T-helper 2 cell treated with Interferon-gamma antibody and Interleukin-4, amounts not matched to agents 5 μg/mL and 100 μg/mL, for 36 hours (primary cell): ENCODE results near the gene RSPO3.
"Not testable (repeated sequence)": the region's sequence is repeated elsewhere in the genome, so short reads cannot be mapped to it uniquely, and the experiment has no call there.

ENCODE experiments used
- DNase-seq: peaks from one replicate; pipeline ENCODE4 v3.0.0; 2021; ENCODE audit warnings: low spot score
- H3K27ac Mint-ChIP-seq: one replicate; pipeline ENCODE4 v1.8.0; 2021; ENCODE audit warnings: mild to moderate bottlenecking, mixed read lengths
- H3K27me3 Mint-ChIP-seq: one replicate; pipeline ENCODE4 v1.8.0; 2021; ENCODE audit warnings: low read depth, mixed read lengths
- H3K36me3 Mint-ChIP-seq: one replicate; pipeline ENCODE4 v1.8.0; 2021; ENCODE audit warnings: low read depth, mixed read lengths
- H3K4me1 Mint-ChIP-seq: one replicate; pipeline ENCODE4 v1.8.0; 2021; ENCODE audit warnings: low read depth, mixed read lengths
- H3K4me3 Mint-ChIP-seq: one replicate; pipeline ENCODE4 v1.8.0; 2022; ENCODE audit warnings: mild to moderate bottlenecking, moderate library complexity, mixed read lengths
- H3K9me3 Mint-ChIP-seq: one replicate; pipeline ENCODE4 v1.8.0; 2021; ENCODE audit warnings: mixed read lengths

RSPO3 gene

DNA sequence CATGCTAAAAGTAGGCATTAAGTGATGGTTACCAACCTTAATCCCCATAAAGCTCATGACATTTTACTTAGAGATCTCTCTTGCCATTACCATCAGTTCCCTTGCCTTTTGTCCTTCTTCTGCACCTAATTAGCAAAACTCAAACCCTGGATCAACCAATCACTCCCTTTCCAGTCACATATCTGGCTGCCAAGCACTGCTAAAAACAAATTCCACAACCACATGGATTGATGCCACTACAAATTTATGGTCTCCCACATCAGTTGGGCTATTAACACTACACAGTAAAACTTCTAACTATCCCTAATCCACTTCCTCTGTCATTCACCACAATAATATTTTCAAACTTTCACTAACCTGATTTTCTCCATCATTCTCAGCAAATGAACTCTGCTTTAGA, 93.9 kb downstream of the RSPO3 start:
- H3K4me1 Mint-ChIP-seq, result no peaks in the 10 kb centered on the region
- peaks cover 13% of the 10 kb centered on the region for H3K27me3 Mint-ChIP-seq
- H3K36me3 Mint-ChIP-seq, result no peaks in the 10 kb centered on the region
- no peak for DNase-seq
- no peak overlapping the region for H3K4me3 Mint-ChIP-seq
- no peak overlapping the region for H3K27ac Mint-ChIP-seq
- H3K9me3 Mint-ChIP-seq, result no peaks in the 10 kb centered on the region

DNA sequence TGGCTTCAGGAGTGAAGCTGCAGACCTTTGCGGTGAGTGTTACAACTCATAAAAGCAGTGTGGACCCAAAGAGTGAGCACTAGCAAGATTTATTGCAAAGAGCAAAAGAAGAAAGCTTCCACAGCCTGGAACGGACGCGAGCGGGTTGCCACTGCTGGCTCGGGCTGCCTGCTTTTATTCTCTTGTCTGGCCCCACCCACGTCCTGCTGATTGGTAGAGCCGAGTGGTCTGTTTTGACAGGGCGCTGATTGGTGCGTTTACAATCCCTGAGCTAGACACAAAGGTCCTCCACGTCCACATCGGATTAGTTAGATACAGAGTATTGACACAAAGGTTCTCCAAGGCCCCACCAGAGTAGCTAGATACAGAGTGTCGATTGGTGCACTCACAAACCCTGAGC, 95.6 kb downstream of the RSPO3 start:
- not testable (repeated sequence) for H3K27ac Mint-ChIP-seq, H3K36me3 Mint-ChIP-seq, H3K27me3 Mint-ChIP-seq, H3K9me3 Mint-ChIP-seq, H3K4me3 Mint-ChIP-seq, DNase-seq, H3K4me1 Mint-ChIP-seq

DNA sequence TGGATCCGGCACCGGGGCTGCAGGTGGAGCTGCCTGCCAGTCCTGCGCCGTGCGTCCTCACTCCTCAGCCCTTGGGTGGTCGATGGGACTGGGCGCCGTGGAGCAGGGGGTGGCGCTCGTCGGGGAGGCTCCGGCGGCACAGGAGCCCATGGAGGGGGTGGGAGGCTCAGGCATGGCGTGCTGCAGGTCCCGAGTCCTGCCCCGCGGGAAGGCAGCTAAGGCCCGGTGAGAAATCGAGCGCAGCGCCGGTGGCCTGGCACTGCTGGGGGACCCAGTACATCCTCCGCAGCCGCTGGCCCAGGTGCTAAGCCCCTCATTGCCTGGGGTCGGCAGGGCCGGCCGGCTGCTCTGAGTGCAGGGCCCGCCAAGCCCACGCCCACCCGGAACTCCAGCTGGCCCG, 96.1 kb downstream of the RSPO3 start:
- not testable (repeated sequence) for H3K27me3 Mint-ChIP-seq, H3K4me1 Mint-ChIP-seq, H3K36me3 Mint-ChIP-seq, H3K4me3 Mint-ChIP-seq, DNase-seq, H3K9me3 Mint-ChIP-seq, H3K27ac Mint-ChIP-seq

DNA sequence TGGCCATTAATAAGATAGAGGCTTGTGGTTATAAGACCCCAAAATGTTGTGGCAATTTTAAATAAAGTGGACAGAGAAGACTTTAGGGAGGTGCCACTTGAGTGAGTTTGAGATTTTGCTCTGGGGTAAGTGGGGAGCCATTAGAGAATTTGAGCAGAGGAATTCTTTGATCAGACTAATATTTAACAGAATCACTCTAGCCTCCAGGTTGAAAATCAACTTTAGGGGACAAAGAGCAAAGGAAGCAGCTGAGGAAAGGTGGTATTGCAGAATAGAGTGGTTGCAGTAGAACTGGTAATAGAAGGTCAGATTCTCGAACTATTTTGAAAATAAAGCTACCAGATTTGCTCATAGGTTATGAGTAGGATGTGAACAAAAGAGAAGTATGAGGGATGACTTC, 97.5 kb downstream of the RSPO3 start:
- peaks cover 4% of the 10 kb centered on the region for H3K27me3 Mint-ChIP-seq
- no peak overlapping the region for H3K4me3 Mint-ChIP-seq
- no peak for DNase-seq
- H3K4me1 Mint-ChIP-seq, result no peaks in the 10 kb centered on the region
- H3K9me3 Mint-ChIP-seq, result no peaks in the 10 kb centered on the region
- H3K36me3 Mint-ChIP-seq, result no peaks in the 10 kb centered on the region
- no peak overlapping the region for H3K27ac Mint-ChIP-seq

DNA sequence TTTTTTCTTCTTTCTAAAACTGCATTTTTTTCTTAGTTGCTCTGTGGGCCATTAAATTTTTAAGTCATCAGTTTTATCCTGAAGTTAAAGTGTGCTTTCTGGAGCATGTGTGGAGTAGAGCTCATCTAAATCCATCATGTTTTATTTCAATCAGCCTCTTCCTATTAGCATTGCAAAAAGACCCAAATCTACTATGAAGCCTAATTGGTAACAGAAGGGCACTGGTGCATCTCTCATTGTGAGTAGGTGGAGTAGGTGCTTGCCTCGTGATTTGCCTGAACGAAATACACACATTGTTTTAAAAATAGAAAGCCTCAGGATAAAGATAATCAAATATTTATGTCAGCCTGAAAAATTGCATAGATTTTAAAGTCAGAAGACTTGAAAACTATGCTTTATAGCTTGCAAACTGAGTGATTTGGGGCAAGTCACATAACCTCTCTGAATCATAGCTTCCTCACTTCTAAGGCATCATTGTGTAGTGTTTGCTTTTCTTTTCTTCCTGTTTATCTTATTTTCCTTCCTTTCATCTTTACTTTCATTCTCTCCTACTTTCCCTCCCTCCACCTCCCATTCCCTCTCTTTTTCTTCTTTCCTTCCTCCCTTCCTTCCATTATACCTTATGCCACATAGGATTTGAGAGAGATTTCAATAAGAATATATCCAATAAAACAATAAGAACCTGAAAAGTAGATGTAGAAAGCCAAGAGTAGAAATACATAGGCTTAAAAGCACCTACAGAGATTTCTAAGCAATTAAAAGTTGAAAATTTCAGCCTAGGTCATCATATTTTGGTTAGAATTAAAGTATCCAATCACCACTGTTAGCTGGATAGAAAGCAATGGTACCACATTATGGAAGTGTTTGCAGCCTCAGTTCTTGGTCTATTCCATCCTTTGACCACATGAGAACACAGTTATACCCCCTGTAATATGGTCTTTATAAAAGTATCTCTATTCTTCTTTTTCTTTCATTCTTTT, 98.6 kb downstream of the RSPO3 start:
- H3K36me3 Mint-ChIP-seq, result no peaks in the 10 kb centered on the region
- H3K27me3 Mint-ChIP-seq, result peaks cover 4% of the 10 kb centered on the region
- no peak for DNase-seq
- H3K9me3 Mint-ChIP-seq, result no peaks in the 10 kb centered on the region
- H3K4me1 Mint-ChIP-seq, result no peaks in the 10 kb centered on the region
- no peak overlapping the region for H3K4me3 Mint-ChIP-seq
- H3K27ac Mint-ChIP-seq, result no peak overlapping the region

DNA sequence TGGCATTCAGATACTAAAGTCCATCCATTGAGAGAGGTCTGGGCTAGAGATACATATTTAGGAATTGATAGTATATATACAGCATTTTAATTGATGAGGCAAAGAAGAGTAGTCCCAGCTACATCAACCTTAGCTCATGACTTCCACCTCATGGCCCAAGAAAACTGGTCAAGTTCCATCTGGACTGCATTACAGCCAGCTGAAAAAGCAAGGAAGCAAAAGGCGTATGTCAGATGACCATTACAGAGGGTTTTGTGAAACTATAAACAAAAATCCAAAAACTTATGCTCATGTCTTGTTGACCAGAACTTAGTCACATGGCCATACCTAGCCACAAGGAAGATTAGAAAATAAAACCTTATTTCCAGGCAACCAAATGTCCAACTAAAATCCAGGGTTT, 101.4 kb downstream of the RSPO3 start:
- Mint-ChIP-seq H3K27ac (no peak overlapping the region), H3K4me1 (no peaks in the 10 kb centered on the region), H3K27me3 (peaks cover 4% of the 10 kb centered on the region), H3K4me3 (no peak overlapping the region), H3K9me3 (no peaks in the 10 kb centered on the region), H3K36me3 (no peaks in the 10 kb centered on the region)
- DNase-seq, result no peak

DNA sequence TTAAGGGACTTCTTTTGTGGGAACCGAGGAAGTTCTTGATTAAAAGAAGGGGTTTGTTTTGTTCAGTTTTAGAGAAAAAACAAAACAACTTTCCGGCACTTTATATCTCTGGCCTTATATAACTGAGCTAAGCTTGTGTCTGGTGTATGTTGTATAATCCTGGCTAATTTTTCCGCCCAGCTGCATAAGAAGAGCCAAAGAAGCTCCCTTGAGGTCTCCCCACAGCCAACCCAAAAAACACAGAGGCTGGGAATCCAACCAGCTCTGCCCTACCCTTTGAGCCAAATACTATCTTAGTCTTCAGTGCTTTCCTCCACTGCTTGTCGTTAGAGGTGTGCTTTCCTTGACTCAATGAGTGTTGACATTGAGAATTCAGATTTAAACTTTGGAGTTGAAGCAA, 102.7 kb downstream of the RSPO3 start:
- Mint-ChIP-seq H3K36me3 (no peaks in the 10 kb centered on the region), H3K9me3 (no peaks in the 10 kb centered on the region), H3K27me3 (peaks cover 4% of the 10 kb centered on the region), H3K27ac (no peak overlapping the region), H3K4me1 (no peaks in the 10 kb centered on the region), H3K4me3 (no peak overlapping the region)
- DNase-seq, result no peak

DNA sequence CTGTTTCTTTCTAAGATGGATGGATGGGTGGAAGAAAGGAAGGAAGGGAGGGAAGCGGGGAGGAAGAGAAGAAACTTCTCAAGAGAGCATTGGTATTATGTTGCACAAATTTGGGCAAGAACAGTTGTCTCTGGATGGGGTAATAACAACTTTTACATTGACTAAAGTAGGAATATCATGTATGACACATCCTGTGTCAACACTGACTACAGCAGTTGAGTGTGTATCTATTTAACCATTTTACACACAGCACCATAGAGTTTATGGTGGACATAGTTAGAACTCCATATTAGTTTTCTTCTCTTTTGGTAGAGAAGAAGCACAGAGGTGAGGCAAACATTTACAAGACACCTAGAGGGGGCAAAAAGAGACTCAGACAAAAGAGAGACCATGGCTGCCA, 103.9 kb downstream of the RSPO3 start:
- no peak overlapping the region for H3K4me3 Mint-ChIP-seq
- no peak overlapping the region for H3K27ac Mint-ChIP-seq
- DNase-seq, result no peak
- H3K27me3 Mint-ChIP-seq, result peaks cover 2% of the 10 kb centered on the region
- no peaks in the 10 kb centered on the region for H3K36me3 Mint-ChIP-seq
- H3K4me1 Mint-ChIP-seq, result no peaks in the 10 kb centered on the region
- H3K9me3 Mint-ChIP-seq, result no peaks in the 10 kb centered on the region

DNA sequence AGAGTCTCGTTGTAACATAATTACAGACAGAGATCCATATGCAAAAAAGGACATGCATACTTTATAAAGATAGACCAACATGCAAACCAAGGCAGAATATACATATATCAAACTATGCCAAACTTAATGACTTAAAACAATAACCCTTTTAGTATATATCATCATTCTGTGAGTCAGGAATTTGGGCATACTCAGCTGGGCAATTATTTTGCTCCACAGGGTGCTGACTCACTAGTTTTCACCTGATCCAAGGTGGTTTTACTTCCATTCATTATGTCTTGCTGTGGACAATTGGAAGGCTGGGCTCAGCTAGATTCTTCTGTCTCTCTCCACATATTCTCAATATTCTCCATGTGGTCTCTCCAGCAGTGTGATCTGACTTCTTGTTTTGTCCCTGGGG, 107.0 kb downstream of the RSPO3 start:
- no peak overlapping the region for H3K27ac Mint-ChIP-seq

DNA sequence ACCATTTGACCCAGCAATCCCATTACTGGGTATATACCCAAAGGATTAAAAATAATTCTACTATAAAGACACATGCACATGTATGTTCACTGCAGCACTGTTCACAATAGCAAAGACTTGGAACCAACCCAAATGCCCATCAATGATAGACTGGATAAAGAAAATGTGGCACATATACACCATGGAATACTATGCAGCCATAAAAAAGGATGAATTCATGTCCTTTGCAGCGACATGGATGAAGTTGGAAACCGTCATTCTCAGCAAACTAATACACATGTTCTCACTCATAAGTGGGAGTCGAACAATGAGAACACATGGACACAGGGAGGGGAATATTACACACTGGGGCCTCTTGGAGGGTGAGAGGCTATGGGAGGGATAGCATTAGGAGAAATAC, 115.3 kb downstream of the RSPO3 start:
- H3K36me3 Mint-ChIP-seq, H3K9me3 Mint-ChIP-seq, H3K4me1 Mint-ChIP-seq, H3K27ac Mint-ChIP-seq, DNase-seq, H3K27me3 Mint-ChIP-seq, H3K4me3 Mint-ChIP-seq: not testable (repeated sequence)

More for the DNA sequence above, 107.0 kb downstream of the RSPO3 start:
- no peaks in the 10 kb centered on the region for H3K9me3 Mint-ChIP-seq
- no peaks in the 10 kb centered on the region for H3K36me3 Mint-ChIP-seq
- no peak overlapping the region for H3K4me3 Mint-ChIP-seq
- no peaks in the 10 kb centered on the region for H3K27me3 Mint-ChIP-seq
- no peaks in the 10 kb centered on the region for H3K4me1 Mint-ChIP-seq
- DNase-seq, result no peak

DNA sequence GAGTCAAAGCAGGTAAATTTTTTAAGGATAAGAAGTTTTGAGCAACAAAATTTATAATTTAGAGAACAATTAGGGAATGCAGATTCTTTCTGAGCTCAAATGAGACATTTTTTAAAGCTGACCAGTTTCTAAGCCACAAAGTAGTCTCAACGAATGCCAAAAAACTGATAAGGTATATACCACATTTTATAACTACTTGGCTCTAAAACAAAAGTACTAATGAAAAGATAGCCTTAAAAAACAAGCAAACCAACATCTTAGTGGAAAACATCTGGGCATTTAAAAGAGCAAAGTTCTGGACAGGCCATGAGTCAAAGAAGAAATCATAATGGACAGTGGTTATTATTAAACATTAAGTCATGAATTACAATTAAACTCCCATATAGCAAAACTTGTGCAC, 125.0 kb downstream of the RSPO3 start:
- Mint-ChIP-seq H3K36me3 (no peaks in the 10 kb centered on the region), H3K4me3 (no peak overlapping the region), H3K27ac (no peak overlapping the region), H3K27me3 (no peaks in the 10 kb centered on the region), H3K9me3 (no peaks in the 10 kb centered on the region), H3K4me1 (no peaks in the 10 kb centered on the region)
- DNase-seq, result no peak
